HG03135 (cell line): ENCODE results near the gene MASP2.
"Not testable (repeated sequence)": the region's sequence is repeated elsewhere in the genome, so short reads cannot be mapped to it uniquely, and the experiment has no call there.

Experiments
- ATAC-seq: cut with Tn5 transposase; IDR thresholded peaks from one replicate; pipeline ENCODE4 v1.9.1; 2021; ENCODE audit warnings: mild to moderate bottlenecking, moderate library complexity; ENCODE audit not compliant: unreplicated experiment

MASP2 gene

GRCh38 chr1:11058595-11059154 is 11.6 kb upstream of the MASP2 start:
- ATAC-seq, result no peak

- ATAC-seq, result no peak
Observed at GRCh38 chr1:11058026-11058425, 11.0 kb upstream of the MASP2 start.

- no peak for ATAC-seq
Observed at GRCh38 chr1:11057477-11057876, 10.4 kb upstream of the MASP2 start.

GRCh38 chr1:11056504-11056903 is 9.5 kb upstream of the MASP2 start:
- no peak for ATAC-seq

- ATAC-seq, result no peak
Observed at GRCh38 chr1:11055676-11056075, 8.6 kb upstream of the MASP2 start.

GRCh38 chr1:11054666-11055065 is 7.6 kb upstream of the MASP2 start:
- ATAC-seq, result no peak

GRCh38 chr1:11054181-11054580 is 7.1 kb upstream of the MASP2 start:
- ATAC-seq, result no peak

GRCh38 chr1:11053758-11054137 is 6.7 kb upstream of the MASP2 start:
- ATAC-seq, result no peak

GRCh38 chr1:11052839-11053757 is 6.1 kb upstream of the MASP2 start:
- no peak for ATAC-seq

- ATAC-seq, result no peak
Observed at GRCh38 chr1:11051781-11052511, 4.9 kb upstream of the MASP2 start.

- not testable (repeated sequence) for ATAC-seq
Observed at GRCh38 chr1:11051121-11051520, 4.1 kb upstream of the MASP2 start.

- ATAC-seq, result no peak
Observed at GRCh38 chr1:11046270-11046566, 821 bp downstream of the MASP2 start.

GRCh38 chr1:11045428-11046269 is 1.4 kb downstream of the MASP2 start:
- ATAC-seq, result no peak

GRCh38 chr1:11044849-11045427 is 2.1 kb downstream of the MASP2 start:
- ATAC-seq, result no peak

GRCh38 chr1:11044086-11044848 is 2.8 kb downstream of the MASP2 start:
- no peak for ATAC-seq

GRCh38 chr1:11042995-11043874 is 3.8 kb downstream of the MASP2 start:
- no peak for ATAC-seq

- ATAC-seq, result no peak
Observed at GRCh38 chr1:11042065-11042464, 5.0 kb downstream of the MASP2 start.

GRCh38 chr1:11041048-11041447 is 6.0 kb downstream of the MASP2 start:
- ATAC-seq, result no peak

- not testable (repeated sequence) for ATAC-seq
Observed at GRCh38 chr1:11040105-11040429, 7.0 kb downstream of the MASP2 start.
